T-helper 1 cell treated with Interleukin-12 subunit alpha and Interleukin-12 subunit beta and Interleukin-4 antibody, amounts not matched to agents 30 ng/mL and 1 ng/mL, for 36 hours (primary cell): ENCODE results near the gene HDAC9. TPM values are rescaled to one million over a fixed set of nuclear protein-coding genes. Genes with fewer than 3 reads are reported as not detected.
"Not testable (repeated sequence)": the region's sequence is repeated elsewhere in the genome, so short reads cannot be mapped to it uniquely, and the experiment has no call there.

Experiments
- intact Hi-C: fragments of 100-400 bp; cut with micrococcal nuclease; formaldehyde crosslinking; loops from one replicate; pipeline ENCODE4 v1.15.1; 2024
- total RNA-seq: library from RNA; stranded (reverse); gene quantifications from 2 replicates; pipeline ENCODE4 v1.2.3, GENCODE V29; 2022

HDAC9 gene
- total RNA-seq, 1 donor from 2014 or later, result 0.71 TPM

DNA sequence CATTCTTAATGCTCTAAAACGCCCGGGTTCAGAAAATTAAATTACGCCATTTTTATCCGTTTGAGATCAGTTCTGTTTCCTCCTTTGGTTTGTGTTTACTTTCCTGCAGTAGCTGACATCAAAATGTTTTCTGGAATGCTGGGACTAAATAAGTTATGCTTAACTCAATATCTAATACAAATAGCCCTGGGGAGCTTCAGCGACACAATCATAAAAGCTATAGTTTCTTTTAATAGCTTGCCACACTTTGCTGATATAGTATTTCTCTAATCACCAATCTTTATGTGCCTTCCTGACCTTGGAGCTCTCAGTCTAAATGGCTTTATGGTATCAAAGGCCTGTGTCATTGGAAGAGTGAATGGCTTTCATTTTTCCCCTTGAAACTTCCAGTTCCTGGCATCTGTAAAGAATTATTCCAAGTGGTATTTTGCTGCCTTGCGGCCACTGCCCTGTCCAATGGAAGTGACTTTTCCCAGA lies 202.7 kb downstream of the HDAC9 start:
- intact Hi-C loops, result loop anchor here (10.0 kb wide), 1 partner anchor 967 kb away; no protein-coding TSS in a partner anchor

DNA sequence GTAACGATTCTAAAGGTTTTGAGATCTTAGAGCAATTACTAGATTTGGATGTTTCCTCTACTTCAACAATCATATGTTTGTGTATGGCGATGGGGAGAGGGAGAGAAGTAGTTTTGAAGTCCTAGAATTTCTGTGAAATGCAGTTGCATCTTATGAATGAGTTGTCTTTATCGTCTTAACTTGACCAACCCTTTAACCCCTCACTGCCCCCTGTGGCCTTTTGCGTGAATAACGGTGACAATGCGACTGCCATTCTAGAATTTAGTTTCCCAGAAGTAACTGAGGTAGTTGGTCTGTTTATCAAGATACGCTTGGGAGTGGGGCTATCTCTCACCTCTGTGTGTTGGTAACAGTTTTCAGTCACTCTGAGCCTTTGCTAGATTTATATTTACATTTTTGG lies 204.6 kb downstream of the HDAC9 start:
- intact Hi-C loops, result no loop called here

GRCh38 chr7:18702071-18702829 lies 206.7 kb downstream of the HDAC9 start:
- intact Hi-C loops, result no loop called here

- intact Hi-C loops, result no loop called here
Observed at GRCh38 chr7:18703685-18704084, 208.1 kb downstream of the HDAC9 start.

DNA sequence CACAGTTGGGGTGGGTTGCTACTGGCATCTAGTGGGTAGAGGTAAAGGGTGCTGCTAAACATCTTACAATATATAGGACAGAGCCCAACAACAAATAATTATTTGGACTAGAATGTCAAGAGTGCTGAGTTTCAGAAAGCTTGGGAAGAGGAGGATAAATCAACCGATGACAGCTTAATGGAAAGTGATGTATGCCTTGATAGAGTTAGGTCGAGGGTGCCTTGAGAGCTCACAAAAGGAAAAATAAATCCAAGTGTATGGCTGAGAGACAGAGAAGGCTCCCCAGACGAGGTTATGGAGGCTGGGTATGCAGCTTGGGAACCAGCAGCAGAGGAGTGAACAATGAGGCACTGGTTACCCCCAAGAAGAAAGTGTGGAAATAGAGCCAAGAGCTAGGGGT lies 211.1 kb downstream of the HDAC9 start:
- intact Hi-C loops, result no loop called here

DNA sequence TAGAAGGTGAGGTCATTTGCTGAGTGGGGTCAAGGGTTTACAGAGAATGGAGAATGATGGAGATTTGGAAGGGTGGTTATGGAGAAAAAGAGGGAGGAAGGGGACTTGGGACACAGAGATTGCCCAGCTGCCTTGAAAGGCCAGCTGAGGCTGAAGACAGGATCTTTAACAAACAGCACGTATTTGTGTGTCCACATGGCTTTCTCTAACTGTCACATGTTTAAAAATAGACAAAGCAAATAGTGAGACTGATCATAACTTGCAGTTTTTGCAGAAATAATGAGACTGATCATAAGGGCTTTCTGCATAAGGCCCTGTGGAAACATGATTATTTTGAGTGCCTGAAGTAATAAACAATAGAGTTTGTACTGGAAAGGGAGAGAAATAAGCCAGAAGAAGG lies 212.7 kb downstream of the HDAC9 start:
- intact Hi-C loops, result no loop called here

DNA sequence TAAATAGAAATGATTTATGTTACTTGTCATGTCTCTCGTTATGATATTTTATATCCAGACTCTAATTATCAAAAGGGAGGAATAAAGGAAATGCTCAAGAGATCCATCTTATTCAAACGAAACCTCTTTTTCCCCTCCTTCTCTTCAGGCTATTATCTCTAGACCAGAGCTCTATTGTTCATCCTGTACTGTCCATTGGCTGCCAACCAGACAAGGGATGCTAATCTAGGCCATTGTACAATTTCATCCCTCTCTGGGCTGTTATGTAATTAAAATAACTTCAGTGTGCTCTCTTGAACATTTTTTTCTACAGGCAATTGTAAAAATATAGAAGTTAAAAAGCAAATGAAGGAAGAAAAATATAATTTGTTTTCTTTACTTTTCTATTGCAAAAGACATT lies 220.4 kb downstream of the HDAC9 start:
- intact Hi-C loops, result no loop called here

GRCh38 chr7:18721429-18721828 lies 225.9 kb downstream of the HDAC9 start:
- intact Hi-C loops, result no loop called here

DNA sequence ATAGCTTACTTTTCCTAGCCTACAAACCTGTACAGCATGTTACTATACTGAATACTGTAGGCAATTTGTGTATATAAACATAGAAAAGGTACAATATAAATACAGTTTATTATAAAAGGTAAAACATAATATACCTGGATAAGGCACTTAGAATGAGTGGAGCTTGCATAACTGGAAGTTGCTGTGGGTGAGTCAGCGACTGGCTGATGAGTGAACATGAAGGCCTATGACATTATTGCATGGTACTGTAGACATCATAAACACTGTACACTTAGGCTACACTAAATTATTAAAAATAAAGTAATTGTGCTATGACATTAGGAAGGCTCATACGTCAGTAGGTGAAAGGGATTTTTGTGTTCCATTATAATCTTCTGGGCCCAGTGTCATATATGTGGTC lies 228.8 kb downstream of the HDAC9 start:
- intact Hi-C loops, result no loop called here

DNA sequence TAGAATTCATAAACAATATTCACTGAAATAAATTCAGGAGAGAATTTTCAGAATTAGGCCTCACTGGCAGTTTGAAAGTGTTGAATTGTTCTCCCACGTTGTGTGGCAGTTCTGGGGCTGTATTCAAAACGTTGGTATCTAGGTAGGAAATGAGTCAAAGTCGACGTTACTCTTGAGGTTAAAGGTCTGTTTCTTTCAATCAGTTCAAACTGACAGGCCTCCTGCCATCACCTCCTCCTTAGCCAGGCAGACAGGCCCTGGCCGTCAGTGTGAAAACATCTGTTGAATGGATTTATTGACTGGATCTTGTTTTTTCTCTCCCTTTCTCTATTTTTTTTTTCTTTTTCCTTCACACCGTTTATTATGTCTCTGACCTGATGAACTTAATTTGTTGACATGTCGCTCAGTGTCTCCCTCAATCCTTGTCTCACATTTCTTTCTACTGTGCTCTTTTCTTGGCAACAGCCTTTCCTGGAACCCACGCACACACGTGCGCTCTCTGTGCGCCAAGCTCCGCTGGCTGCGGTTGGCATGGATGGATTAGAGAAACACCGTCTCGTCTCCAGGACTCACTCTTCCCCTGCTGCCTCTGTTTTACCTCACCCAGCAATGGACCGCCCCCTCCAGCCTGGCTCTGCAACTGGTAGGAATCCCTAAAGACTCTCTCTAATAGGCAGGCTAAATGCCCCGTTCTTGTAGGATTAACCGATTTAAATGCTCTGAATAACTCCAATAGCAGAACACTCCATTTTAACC lies 231.7 kb downstream of the HDAC9 start:
- intact Hi-C loops, result no loop called here

DNA sequence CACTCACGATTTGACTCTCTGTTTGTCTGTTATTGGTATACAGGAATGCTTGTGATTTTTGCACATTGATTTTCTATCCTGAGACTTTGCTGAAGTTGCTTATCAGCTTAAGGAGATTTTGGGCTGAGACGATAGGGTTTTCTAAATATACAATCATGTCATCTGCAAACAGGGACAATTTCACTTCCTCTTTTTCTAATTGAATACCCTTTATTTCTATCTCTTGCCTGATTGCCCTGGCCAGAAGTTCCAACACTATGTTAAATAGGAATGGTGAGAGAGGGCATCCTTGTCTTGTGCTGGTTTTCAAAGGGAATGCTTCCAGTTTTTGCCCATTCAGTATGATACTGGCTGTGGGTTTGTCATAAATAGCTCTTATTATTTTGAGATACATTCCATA lies 240.5 kb downstream of the HDAC9 start:
- intact Hi-C loops, result not testable (repeated sequence)

DNA sequence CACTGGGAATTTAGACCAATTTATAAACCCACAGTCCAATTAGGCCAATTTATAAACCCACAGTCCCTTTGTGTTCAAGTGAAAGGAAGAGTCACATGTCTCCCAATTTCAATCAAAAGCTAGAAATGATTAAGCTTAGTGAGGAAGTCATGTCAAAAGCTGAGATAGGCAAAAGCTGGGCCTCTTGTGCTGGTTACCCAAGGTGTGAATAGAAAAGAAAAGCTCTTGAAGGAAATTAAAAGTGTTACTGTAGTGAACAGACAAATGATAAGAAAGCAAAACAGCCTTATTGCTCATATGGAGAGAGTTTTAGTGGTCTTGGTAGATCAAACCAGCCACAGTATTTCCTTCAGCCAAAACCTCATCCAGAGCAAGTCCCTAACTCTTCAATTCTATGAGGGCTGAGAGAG lies 245.0 kb downstream of the HDAC9 start:
- intact Hi-C loops, result loop anchor here (2.0 to 5.0 kb wide), 2 partner anchors 118 to 312 kb away; no protein-coding TSS in a partner anchor

DNA sequence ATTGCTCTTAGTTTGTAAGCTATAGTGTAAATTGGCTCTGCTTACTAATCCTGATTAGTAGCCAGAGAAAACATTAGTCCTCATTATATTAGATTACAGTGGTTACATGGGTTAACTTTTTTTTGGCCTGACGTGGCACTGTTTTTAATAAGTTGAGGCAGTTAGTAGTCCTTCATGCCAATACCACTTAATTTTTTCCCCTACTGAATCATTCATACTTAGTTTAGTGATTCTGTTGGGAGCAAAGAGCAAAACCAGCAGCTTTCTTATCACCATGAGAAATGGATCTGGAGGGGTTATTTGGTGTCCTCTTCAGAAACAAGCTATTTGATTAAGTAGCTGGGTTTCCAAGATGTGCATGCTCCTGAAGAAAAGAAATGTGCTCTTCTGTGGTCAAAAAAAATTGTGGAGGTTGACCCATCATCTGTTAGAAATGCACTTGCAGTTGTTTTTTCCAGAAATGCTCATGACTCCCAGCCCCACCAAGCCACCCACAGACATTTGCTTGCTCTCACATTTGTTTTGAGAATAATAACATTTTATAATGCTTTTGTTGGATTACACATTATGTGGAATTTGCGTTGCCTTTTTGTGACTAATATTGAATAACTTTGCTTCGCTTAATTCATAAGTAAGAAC lies 258.5 kb downstream of the HDAC9 start:
- intact Hi-C loops, result no loop called here

DNA sequence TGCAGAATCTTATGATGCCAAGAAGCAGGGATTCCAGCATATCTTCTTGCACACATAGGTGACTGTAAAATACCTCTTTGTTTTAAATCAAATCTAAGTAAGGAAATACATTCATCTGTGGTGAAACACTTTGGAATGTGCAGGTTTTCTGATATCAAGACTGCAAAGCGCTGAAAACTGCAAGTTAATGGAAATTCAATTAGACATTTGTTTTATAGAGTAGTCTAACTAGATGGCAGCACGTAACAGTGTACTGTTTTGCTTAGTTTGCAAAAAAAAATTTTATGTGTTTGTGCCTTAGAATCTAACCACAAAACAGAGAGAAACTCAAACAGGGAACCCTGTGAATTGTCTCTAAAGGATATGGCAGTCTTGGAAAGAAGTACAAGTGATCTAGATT lies 259.2 kb downstream of the HDAC9 start:
- intact Hi-C loops, result no loop called here

DNA sequence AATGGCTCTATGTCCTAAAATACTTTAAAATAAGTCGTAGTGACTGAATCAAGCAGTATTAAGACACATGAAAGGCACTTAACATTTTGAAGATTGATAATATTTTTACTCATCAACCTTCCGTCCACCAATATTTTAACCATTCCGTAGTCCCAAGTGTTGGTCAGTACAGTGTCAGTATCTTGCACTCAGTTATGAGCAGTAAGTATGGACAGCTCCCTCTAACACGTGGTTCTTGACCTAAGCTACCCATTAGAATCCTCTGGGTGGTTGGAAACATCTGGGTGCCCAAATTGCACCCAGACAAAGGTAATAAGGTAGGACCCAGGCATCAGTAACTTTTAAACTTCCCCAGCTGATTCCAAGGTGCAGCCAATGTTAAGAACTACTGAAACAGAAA lies 260.2 kb downstream of the HDAC9 start:
- intact Hi-C loops, result no loop called here

DNA sequence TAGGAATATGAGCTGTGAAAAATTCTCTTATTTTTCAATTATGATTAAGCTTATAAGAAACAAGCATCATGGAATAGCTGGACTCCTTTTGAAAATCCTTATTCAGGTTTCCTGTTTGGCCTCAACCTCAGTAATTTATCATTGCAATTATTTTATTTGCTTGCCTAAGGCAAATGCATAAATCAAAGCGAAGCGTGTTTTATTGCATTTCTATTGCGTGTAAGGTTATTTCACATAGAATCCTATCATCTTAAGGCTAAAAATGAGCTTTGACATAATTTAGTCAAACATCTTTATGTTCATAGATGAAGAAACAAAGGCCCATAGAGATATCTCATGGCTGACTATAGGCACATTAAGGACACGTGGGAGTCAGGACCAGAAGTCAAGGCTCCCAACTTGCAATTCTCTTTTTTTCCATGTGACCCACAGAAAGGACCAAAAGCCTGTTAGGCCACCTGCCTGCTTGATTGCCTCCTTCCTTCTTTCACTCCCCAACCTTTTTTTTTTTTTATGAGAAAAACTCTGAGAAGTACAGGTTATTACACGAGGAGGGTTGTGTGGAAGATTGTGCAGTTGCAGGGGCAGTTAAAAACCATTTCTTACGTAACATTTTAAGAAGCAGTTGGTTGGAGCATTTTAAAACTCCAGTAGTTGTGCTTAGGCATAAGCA lies 261.0 kb downstream of the HDAC9 start:
- intact Hi-C loops, result no loop called here

- intact Hi-C loops, result no loop called here
Observed at GRCh38 chr7:18760046-18760445, 264.5 kb downstream of the HDAC9 start.

- intact Hi-C loops, result no loop called here
Observed at GRCh38 chr7:18760631-18761445, 265.3 kb downstream of the HDAC9 start.

DNA sequence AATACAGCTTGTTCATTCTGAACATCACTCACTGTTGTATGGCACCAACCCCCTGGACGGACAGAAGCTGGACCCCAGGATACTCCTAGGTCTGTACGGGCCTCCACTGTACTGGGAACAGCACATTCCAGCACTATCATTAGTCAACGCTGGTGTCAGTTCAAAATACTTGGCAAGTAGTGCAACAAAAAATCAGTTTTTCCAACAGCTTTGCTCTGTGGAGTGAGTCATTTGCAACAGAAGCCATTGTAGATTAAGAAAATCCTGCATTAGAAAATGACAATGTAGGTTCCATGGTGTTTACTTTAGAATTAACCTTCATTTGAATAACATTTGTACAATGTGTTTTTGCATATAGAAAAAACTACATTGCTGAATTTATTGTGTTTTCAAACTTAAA lies 266.6 kb downstream of the HDAC9 start:
- intact Hi-C loops, result no loop called here

DNA sequence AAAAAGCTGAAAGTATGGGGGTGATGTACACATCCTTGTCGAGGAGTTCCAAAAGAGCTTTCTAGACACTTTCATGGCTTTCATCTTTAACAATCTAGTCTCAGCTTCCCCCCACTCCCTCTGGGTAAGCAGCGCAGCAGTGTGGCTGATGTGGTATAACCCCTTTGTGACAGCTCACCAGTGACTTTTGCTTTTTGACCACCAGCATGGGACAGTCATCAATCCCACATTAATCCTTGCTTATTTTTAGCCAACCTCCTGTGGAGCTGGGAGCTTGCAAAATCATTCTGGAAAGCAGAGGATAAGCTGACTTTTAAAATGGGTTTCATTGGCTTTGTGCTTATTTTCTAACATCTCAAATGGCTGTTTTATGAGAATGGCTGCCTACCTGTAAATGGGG lies 272.7 kb downstream of the HDAC9 start:
- intact Hi-C loops, result no loop called here
